ENCODE data around the gene ST6GALNAC4.
A peak's percentile ranks its signal among the peaks of the same experiment; 100 is the strongest.

The ST6GALNAC4 gene

DNA sequence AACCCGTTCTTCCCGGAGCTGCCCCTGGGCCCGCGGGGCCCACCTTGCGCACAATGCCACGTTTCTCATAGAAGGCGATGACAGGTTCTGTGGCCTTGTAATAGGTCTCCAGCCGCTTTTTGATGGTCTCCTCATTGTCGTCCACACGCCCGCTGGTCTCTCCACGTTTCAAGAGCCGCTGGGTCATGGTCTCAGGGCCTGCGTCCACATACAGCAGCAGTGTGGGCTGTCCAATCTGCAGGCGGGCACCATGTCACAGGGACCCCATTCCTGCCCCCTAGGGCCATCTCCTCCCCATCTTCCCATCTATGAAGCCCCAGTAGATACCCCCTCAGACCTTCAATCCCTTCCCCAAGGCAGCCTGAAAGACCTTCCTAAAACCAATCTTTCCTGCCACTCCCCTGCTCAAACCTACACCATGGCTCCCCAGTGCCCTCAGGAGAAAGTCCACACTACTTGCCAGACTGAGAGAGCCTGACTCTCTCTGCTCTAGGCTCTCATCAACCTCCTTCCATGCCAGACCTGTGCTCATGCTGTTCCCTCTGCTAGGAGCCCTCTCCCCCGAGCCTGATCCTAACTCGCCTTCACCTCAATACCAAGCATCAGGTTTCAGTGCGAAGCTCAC is 48.5 kb downstream of the ST6GALNAC4 start:
- DNase-seq: no peak

DNA sequence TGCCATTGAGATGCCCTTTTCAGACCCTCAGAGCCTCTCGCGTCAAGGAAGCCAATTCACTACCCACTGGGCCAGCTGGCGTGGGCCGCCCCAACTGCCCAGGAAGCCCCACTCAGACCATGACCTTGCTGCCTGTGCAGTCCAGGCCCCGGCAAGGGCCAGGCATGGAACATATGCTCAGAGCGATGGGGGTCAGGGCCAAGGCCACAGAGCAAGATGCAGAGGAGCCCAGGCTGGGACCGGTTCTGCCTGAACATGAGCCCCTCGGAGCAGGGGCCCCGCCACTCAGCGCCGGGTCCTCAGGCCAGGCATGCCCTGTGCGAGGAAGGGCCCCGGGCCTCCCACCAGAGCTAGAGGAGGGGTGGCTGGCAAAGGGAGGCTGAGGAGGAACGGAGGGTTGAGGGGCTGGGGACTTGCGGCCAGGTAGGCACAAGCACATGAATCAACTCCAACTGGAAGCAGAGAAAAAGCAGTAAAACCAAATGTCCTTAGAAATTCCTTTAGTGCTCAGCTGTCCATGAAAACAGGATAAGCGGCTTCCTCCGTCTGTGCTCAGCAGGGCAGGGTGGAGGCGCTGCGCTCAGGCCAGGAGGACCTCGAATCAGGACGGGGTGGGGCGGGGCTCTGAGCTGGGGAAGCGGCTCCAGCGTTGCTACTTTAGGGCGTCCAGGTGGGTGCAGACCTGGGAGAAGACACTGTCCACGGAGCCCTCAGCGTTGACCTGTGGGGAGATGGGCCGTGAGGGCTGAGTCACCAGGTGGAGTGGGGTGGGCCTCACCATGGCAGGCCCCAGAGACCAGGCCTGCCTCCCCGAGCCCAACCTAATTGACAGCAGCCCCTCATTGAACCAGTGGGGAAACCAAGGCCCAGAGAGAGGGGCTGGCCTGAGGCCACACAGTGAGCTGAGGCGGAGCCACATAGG is 49.2 kb downstream of the ST6GALNAC4 start:
- no peak for DNase-seq

DNA sequence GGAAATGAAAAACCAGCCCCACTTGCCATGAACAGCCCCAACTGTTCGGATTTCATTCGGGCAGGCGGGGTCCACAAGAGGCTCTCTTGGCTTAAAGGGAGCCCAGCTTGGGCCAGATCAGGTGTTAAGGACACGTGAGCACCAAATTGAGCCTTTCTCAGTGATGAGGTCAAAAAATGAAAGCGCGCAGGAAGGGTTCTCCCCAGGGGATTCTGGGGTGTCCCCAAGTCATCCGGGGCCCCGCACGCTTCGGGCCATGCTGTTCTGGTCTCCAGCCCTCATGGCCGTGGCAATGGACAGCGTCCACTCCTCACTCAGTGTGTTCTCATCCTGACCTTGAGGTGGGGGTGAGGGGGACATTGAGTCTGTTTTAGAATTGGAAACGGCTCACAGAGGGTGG is 50.3 kb downstream of the ST6GALNAC4 start:
- DNase-seq: no peak

DNA sequence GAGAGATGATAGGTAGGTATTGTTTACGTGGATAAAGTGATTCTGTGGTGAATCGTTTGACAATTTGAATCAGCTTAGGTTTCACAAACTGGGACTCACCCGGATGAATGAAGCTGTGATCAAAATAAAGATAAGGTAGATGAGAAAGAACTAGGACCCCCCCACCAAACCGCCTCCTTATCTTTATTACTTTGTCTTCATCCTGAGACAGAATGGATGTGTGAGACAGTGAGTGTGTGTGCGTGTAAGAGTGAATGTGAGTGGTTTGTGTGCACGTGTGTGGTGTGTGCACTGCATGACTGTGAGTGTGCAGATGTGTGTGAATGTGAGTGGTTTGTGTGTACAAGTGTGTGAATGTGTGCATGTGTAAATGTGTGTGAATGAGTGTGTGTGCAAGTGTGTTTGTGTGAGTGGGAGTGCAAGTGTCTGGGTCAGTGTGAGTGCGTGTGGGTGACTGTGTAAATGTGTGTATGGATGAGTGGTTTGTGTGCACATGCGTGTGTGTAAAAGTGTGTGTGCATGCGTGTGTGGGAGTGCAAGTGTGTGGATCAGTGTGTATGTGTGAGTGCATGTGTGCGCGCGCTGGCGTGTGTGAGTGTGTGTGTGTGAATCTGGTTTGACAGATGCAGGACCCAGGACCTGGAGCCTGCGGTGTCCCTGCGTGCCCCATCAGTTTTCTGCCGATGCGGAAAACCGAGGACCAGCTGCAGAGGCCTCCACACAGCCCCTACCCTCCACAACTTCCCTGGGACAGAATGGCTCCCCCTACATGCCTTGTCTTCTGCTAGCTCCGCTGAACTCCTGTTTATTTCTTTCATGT is 51.0 kb downstream of the ST6GALNAC4 start:
- DNase-seq: no peak

DNA sequence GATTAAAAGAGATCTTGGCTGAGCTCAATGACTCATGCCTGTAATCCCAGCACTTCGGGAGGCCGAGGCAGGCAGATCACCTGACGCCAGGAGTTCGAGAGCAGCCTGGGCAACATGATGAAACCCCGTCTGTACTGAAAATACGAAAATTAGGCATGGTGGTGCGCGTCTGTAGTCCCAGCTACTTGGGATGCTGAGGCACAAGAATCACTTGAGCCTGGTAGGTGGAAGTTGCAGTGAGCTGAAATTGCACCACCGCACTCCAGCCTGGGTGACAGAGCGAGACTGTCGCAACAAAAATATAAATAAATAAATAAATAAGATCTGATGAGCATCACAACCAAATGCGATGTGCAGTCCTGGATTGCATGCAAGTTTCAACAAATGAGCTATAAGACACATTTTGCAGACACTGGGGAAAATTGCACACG is 53.6 kb downstream of the ST6GALNAC4 start:
- DNase-seq: no peak

DNA sequence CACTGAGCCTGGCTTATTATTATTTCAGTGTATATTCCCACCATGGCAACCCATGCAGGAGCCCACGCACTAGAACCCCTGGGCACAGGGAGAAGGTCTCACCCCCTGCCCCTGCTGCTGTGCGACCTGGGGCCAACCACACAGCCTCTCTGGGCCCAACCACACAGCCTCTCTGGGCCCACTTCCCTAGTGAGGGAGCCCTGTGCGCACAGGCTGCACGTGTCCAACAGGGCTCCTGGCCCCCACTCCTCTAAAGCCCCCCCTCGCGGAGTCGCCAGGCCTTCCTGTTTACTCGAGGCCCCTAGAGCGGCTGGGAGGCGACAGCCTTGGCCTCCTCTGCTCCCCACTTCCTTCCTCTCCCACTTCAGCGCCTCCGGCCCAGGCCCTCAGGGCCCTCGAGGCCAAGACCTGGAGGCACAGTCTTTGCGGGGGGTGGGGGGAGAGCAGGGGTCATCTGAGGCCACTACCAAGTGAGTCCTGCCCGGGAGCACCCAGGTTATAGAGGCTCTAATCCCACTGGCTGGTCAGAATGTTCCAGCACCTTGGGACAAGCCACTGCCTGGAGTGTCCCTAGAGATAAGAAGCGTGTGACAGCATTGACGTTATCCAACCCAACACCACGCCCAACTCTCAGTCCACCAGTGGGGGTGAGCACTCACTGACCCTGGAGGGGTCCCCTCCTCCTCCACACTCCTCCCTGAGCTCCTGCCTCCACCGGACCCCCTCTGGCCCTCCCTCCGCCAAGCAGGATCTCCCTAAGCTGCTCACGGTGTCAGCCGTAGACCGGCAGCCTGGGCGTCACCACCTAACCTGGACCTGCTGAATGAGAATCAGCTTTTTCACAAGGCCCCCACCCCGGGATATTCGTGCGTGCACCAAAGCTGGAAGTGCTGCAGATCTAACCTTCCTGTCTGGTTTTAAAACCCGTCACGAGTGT is 54.5 kb downstream of the ST6GALNAC4 start:
- DNase-seq: no peak

DNA sequence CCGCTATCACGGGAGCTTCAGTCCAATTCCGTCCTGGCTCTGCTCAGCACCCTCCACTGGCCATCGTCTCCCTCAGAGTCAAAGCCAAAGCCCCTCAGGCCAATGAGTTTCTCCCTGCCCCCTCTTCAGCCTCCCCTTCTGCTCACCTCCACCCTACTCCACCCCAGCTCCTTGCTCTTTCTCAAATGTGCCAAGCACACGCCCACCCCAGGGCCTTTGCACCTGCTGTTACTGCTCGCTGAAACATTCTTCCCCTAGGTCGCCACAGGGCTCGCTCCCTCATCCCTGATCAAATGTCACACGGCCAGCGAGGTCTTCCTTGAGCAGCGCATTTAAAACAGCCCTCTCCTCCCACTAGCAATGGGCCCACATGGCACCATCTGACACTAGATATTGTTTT is 56.1 kb downstream of the ST6GALNAC4 start:
- no peak for DNase-seq

DNA sequence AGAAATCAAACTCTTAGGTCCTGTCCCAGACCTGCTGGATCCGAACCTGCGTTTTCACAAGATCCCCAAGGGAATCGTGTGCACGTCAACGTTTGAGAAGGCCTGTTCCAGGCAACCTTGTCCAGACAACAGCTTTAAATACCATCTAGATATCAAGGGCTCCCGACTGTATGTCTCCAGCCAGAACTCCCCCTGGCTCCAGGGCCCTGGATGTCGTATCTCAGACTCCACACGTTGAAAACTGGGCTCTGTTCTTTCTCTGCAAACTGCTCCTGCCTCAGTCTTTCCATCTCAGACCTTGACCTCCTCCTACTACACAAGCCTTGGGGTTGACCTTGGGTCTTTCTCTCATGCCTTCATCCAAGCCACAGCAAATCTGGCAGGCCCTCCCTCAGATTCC is 56.6 kb downstream of the ST6GALNAC4 start:
- no peak for DNase-seq

DNA sequence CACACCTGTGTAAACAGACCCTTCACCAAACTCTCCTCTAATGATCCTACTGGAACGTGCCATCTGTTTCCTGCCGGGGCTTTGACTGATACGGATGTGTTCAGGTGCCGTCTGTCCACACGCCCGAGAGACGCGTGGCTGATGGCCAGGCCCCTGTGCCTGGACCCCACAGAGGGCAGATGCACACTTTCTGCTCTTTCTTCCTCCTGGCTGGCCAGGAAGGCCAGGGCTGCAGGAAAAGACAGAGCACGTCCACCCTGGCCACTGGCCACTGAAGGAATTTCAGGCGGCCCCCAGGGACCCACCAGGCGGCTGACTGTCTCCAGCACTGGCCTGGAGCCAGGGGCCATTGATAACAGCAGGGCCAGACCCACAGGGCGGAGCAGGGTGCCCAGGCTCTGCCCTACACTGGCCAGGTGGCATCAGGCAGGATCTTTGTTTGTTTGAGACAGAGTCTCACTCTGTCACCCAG is 58.8 kb downstream of the ST6GALNAC4 start:
- peak; percentile 64 for DNase-seq
